GM12878 (cell line): ENCODE measurements around the gene UBXN11.

Experiments used
- GATAD2B ChIP-seq: fragments of 450-650 bp; conservative IDR thresholded peaks from 2 replicates; pipeline ENCODE4 v1.6.1; 2017; ENCODE audit warnings: low read depth, mild to moderate bottlenecking, moderate library complexity
- SMAD5 ChIP-seq: IDR thresholded peaks from 2 replicates; pipeline ENCODE4 v1.6.1; 2016; ENCODE audit warnings: antibody characterized with exemption, low read depth
- TAF1 ChIP-seq: IDR thresholded peaks from 2 replicates; pipeline ENCODE4 v1.6.1; 2011; ENCODE audit warnings: mild to moderate bottlenecking, low read depth, low read length, borderline replicate concordance

DNA sequence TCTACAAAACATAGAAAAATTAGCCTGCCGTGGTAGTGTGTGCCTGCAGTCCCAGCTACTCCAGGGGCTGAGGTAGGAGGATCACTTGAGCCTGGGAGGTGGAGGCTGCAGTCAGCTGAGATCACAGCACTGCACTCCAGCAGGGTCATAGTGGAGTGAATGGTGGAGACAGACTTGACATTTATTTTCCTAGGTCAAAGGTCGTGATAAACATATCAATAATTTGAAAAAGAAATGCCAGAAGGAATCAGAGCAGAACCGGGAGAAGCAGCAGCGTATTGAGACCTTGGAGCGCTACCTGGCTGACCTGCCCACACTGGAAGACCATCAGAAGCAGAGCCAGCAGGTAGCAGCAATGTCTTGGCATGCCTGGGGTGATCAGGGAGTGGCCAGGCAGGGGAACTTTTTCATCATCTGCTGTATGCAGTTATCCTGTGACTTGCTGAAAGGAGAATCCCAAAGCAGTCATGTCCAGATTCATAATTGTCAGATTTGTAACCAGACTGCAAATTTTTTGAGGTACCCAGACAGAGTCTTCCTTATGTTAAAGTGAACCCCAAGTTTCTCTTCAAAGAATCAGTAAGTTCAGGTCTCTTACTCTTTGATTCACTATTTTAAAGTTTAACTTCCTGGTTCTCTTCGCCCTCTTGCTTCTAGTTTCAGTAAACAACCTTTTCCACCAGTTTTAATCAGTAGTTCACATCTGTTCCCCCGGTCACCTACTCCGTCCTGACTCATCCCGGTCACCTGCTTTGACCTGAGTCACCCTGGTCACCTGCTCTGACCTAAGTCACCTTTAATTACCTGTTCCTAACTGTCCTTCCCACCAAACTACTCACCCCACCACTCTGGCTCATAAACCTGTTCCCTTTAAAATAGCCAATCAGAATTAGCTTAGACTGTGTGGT is 37.9 kb downstream of the UBXN11 start:
- TF ChIP-seq GATAD2B (no peak), TAF1 (no peak), SMAD5 (no peak)
